HG02798 (cell line): ENCODE results near the gene NACC2.

Experiments
- ATAC-seq: cut with Tn5 transposase; IDR thresholded peaks from one replicate; pipeline ENCODE4 v1.9.1; 2021; ENCODE audit warnings: mild to moderate bottlenecking; ENCODE audit not compliant: unreplicated experiment, poor library complexity

Gene NACC2, protein sequence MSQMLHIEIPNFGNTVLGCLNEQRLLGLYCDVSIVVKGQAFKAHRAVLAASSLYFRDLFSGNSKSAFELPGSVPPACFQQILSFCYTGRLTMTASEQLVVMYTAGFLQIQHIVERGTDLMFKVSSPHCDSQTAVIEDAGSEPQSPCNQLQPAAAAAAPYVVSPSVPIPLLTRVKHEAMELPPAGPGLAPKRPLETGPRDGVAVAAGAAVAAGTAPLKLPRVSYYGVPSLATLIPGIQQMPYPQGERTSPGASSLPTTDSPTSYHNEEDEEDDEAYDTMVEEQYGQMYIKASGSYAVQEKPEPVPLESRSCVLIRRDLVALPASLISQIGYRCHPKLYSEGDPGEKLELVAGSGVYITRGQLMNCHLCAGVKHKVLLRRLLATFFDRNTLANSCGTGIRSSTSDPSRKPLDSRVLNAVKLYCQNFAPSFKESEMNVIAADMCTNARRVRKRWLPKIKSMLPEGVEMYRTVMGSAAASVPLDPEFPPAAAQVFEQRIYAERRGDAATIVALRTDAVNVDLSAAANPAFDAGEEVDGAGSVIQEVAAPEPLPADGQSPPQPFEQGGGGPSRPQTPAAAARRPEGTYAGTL

GRCh38 chr9:136095070-136096058 lies at the start of gene NACC2:
TSS of gene NACC2 (minus strand) at chr9:136095289. CDS start at chr9:136050521, 44,768 bp downstream.
- ATAC-seq, result peak; percentile 48

- no peak for ATAC-seq
These were observed 49.4 kb upstream of the NACC2 start for GRCh38 chr9:136144450-136144849.

- ATAC-seq, result no peak
These were observed 48.3 kb upstream of the NACC2 start for GRCh38 chr9:136143215-136144001.

- no peak for ATAC-seq
These were observed 47.7 kb upstream of the NACC2 start for GRCh38 chr9:136142859-136143214.

DNA sequence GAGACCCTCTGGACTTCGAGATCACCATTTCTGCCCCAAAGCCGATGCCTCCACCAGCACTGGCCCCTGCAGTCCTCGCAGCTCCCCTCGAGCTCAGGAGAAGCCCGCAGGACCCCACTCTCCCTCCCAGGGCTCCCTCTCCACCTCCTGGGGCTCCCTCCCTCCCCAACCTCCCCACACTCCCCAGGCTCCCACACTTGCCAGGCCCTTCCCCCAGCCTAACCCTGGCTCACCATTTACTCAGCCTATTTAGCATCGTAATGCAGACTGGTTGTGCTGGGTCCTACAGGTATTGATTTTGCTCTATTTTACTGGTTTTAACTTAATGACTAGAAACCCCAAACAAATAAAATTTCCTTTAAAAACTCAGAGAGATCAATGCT lies 47.3 kb upstream of the NACC2 start:
- no peak for ATAC-seq

- no peak for ATAC-seq
These were observed 46.8 kb upstream of the NACC2 start for GRCh38 chr9:136141682-136142413.

- no peak for ATAC-seq
These were observed 45.9 kb upstream of the NACC2 start for GRCh38 chr9:136140966-136141365.

DNA sequence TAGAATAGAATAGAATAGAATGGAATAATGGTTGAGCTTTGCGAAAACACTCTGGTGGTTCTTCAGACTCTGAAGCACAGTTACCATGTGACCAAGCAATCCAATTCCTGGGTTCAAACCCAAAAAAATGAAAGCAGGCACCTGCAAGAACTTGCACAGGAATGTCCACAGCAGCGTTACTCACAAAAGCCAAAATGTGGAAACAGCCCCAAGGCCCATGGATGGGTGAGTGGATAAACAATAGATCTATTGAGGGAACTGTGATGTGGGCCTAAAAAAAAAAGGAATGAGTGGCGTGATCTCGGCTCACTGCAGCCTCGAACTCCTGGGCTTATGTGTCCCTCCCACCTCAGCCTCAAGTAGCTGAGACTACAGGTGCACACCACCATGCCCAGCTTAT lies 45.0 kb upstream of the NACC2 start:
- no peak for ATAC-seq

DNA sequence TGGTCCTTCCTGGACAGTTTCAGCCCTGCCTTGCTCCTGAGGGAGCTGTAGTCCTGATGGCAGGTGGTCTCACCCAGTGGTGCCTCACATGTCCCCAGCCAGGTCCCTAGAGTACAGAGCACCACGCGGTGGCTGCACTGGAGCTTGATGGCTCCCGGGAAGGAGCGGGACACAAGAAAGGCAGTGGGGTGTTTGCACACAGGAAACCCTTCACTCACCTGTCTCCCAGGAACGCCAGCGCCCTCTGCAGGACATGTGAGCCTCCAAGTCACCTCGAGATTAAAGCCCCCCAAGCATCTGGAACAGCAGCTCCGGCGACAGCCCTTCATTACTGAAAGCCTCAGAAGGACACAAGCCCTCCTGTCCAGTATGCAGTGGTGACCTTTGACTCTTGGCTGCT lies 43.5 kb upstream of the NACC2 start:
- no peak for ATAC-seq

DNA sequence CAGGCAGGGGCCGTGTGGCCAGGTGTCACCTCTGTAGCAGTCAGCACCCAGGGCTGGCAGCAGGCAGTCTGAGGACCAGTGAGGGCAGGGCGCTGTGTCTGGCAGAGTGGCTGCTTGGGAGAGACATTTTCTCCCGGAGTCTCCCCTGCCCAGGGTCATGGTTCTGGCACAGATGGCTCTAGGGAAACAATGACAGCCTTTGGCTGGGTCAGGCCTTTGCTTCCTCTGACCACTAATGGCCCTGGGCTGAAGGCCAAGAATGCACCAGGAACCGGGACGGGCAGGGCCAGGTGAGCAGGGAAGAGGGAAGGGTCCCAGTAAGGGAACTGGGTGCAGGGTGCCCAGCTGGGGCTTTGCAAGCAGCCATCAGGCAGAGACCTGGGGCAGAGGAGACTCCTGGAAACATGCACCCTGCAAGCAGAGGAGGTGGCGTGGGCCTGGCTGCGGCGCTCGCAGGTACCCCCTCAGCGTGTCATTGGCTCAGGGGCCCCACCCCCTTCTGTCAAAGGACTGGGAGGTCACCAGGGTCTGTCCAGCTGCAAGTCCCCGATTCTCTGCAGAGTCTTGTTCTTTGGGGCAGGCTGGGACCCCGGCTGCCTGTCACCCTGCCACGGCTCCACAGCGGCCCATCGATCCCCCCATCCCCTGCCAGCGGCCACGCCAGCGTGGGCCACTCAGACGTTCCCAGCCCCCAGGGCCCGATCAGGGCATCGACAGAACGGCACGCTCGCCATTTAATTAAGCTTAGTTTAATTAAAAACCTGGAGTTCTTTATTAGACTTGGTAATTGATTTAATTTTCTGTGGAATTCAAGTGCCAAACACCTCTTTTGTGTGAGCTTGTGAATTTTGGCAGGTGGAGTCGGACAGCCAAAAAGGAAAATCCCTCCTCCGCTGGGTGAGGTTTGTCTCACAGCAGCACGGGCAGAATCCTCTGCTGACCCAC lies 42.5 kb upstream of the NACC2 start:
- ATAC-seq, result no peak

GRCh38 chr9:136136127-136136925 lies 41.2 kb upstream of the NACC2 start:
- ATAC-seq, result no peak

GRCh38 chr9:136135326-136136126 lies 40.4 kb upstream of the NACC2 start:
- no peak for ATAC-seq

DNA sequence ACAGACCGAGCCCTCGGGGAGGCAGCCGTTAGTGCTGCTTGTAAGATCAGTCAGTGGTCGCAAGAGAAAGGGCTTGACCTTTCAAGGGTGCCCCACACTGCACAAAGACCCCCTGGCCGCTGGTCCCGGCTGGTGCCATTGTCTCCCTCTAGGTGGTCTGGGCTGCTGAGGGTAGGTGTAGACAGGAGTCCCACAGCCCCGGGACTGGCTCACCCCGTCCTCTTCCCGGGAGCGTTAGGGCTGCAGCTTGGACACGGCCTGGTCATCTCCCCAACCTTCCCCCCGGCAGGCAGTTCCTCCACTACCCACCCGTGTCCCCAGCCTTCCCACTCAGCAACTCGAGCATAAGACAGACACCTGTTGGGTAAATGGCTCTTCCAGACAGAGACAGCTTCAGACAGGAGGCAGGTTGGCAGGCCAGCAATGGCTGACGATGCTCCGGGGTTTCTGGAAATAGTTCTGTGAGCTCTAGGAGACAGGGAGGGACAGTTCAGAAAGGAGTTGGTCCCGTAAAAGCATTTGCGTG lies 38.9 kb upstream of the NACC2 start:
- ATAC-seq, result no peak

DNA sequence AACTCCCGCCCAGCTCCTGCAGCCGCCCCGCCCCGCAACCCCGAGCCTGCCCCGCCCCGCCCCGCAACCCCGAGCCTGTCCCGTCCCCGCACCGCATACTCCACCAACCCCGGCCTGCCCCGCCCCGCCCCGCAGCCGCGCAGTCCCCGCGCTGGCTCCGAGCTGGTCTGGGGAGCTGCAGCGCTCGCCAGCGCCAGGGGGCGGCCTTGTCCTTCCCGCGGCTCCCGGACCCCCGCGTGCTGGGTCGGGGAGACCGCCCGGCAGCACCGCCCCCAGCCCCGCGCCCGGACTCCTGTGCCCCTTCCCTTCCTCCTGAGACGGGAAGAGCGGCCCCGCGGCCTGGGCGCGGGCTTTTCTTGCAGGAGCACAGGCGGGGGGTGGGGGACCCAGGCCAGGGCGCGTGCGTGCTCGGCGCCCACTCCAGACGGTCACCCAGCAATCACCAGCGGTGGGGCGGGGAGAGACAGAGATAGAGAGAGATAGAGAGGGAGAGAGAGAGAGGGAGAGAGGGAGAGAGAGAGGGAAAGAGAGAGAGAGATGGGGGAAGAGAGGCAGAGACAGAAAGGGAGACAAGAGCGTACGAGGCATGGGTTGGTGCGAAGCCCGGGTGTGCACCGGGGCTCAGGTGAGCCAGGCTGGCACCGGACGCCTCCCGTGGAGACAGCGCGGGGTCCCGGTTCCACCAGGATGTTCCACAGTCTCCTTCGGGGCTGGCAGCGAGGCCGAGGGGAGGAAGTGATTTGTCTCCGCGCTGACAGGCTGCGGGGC lies 38.3 kb upstream of the NACC2 start:
- ATAC-seq, result no peak

- ATAC-seq, result no peak
These were observed 37.5 kb upstream of the NACC2 start for GRCh38 chr9:136132512-136133050.
